ENCODE measurements around the gene HPSE2.

Gene HPSE2

DNA sequence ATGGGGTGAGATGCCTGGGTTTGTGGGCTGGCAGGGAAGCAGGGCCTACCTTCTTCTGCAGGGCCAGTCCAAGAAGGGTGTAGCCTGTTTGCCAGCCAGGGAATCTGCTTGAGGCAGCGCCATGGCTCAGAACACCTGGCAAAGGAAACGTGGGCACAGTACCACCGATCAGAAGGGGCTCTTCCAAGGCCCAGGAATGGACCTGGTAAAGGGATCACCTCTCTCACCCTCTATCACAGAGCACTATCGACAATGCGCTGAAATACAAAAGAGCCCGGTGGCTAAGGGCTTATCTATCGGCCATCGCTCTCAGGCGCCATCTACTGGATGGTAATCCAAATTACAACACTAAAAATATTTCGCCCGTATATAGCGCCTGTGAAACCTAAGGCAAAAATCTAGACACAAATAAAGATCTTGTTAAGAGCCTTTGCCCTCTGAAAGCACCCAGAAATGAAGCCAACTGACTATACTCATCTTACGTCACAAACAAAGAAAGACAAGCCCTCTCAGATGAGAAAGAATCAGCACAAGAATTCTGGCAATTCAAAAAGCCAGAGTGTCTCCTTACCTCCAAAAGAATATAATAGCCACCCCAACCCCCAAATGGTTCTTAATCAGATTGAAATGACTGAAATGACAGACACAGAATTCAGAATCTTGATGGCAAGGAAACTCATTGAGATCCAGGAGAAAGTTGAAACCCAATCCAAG lies 571.2 kb downstream of the HPSE2 start:
- no peak for DNase-seq

- no peak for DNase-seq
Measured at GRCh38 chr10:98659951-98660350, 575.7 kb downstream of the HPSE2 start.

- no peak for DNase-seq
Measured at GRCh38 chr10:98655492-98655891, 580.2 kb downstream of the HPSE2 start.

DNA sequence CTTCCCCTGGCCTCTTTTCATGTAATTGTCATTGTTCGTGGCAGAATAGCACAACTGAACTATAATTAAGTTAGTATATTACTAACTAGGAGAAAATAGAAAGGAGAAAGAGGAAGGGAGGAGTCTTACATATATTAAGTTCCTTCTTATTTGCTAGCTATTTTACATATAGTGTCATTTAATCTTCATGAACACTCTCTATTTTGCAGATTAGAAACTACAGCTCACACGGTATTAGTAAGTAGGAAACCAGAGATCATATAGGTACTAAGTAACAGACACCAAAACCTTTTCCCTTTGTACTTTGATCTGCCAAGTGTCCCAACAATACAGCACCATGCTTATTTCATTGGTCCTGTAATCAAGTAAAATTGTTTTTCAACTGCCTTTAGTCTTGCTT lies 586.5 kb downstream of the HPSE2 start:
- no peak for DNase-seq

- no peak for DNase-seq
Measured at GRCh38 chr10:98646998-98647917, 588.4 kb downstream of the HPSE2 start.

GRCh38 chr10:98644466-98644865 lies 591.2 kb downstream of the HPSE2 start:
- DNase-seq: no peak

DNA sequence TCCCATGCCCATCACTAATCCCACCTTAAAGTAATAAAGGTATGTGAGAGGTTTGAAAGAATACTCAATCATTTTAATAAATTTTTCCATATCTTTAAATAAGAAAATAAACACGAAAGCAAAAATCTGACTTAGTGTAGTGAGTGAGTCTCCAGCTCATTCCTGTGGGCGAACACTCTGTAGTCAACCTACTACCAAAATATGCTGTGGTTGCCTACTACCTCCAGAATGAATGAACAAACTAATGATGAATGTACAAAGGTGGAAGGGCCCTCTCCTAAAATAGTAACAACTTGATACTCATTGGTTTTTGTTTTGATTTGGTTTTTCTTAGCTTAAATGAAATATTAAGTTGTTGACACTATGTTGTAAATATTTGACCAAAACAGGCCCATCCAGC lies 593.4 kb downstream of the HPSE2 start:
- DNase-seq: no peak

GRCh38 chr10:98638920-98639319 lies 596.7 kb downstream of the HPSE2 start:
- DNase-seq: no peak

DNA sequence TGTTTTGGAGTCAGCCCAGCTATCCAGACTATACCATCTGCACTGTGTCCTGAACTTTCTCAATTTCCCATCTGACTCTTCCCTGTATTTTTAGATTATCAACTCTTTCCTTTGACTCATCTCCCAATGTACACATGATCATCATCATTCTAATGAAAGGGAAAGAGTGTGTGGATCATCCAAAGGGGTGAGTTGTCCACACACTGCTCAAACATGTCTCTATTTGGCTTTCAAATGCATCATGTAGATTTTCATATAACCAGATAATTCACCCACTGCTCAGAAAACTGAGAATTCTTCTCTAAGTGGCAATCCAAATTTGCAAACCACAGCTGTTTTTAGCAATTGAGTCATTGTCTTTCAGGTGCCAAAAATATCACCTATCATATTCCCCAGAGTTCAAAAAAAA lies 598.7 kb downstream of the HPSE2 start:
- DNase-seq: no peak

GRCh38 chr10:98632456-98633150 lies 603.0 kb downstream of the HPSE2 start:
- no peak for DNase-seq

GRCh38 chr10:98628206-98628605 lies 607.4 kb downstream of the HPSE2 start:
- DNase-seq: no peak

DNA sequence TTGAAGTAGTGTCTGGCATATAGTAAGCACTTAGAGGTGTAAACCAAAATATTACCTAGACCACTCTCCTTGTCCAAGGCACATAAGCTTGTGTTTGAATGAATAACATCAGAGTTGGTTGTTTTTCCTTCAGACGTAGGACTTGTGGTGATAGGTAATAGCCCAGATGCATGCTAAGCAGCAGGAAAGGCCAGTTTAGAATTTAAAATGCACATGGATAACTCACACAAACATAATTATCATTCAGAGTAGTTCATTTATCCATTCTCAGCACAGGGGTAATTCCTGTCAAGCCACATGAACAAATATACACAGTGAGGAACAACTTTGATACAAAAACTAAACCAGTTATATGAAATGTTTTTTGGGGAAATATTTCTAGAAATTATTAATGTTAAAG lies 607.9 kb downstream of the HPSE2 start:
- no peak for DNase-seq

GRCh38 chr10:98624963-98625362 lies 610.7 kb downstream of the HPSE2 start:
- DNase-seq: no peak

GRCh38 chr10:98623176-98623575 lies 612.5 kb downstream of the HPSE2 start:
- DNase-seq: no peak

- DNase-seq: no peak
Measured at GRCh38 chr10:98621630-98622029, 614.0 kb downstream of the HPSE2 start.

GRCh38 chr10:98620503-98620902 lies 615.1 kb downstream of the HPSE2 start:
- no peak for DNase-seq

DNA sequence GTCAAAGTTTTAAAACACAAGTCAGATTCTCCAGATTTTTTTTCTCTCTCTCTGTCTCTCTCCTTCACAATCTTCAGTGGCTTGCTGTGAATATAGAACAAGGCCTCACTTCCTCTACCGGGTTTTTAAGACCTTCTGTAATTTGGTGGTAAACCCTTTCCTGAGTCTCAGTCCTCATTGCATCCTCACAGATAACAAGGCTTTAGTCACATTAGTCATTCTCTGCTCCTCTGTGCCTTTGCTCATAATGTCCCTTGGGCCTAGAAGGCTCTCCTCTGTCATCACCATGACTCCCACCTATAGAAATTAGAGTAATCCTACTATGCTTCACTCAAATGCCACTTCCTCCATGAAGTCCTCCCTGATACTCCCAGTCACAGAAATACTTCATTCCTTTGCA lies 616.2 kb downstream of the HPSE2 start:
- DNase-seq: no peak

- no peak for DNase-seq
Measured at GRCh38 chr10:98617906-98618520, 617.6 kb downstream of the HPSE2 start.

DNA sequence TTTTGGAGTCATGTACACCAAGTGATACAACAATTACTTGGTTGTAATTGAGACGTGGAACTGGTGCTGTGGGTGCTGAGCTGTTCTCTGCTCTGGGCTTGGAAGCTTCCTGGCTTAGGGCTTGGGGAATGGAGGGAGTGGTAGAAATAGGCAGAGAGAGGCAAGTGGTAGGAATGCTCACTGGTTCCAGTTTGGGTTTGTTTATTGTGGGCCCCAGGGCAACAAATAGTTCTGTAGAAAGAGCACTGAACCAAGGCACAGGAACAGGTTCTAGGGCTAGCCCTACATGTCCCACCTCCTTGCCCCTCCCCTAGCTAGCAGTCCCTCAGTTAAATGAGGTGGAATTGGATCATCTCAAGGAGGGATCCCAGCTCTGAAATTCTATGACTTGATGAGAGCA lies 622.2 kb downstream of the HPSE2 start:
- no peak for DNase-seq

GRCh38 chr10:98611436-98611835 lies 624.2 kb downstream of the HPSE2 start:
- DNase-seq: no peak

DNA sequence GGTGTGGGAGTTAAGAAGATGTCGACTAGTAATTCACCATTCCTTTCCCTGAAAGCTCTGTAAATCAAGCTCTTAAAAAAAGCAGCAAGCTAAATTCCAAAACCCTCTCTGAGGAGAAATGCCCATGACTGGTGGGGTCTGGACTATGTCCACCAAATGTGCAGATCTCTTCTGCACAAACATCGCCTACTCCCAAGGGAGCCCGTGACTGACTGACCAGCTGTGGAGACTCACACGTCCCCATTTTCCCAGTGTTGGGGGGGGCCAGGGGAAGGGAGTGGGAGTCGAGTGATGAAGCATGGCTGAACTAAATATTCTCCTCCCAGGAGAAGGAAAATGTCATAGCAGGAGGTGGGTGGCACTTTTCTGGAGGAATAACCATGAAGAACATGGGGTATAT lies 624.8 kb downstream of the HPSE2 start:
- no peak for DNase-seq

DNA sequence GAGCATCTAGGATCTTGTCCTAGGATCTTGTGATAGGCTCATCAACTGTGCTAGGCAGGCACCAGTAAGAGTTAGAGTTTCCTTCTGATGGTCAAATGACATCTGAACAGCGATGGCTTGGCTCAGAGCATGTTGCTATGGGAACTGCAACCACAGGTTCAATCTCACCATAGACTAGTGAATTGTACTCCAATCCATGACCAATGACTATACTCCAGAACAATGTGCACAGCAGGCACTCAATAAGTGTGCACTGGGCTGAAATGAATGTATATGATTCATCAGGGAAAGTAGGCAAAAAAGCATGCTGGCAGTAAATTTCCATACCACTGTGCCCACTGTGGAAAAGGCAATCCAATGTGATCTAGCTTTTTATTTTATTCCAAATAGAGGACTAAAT lies 625.4 kb downstream of the HPSE2 start:
- no peak for DNase-seq

- no peak for DNase-seq
Measured at GRCh38 chr10:98609265-98609664, 626.4 kb downstream of the HPSE2 start.
